Effector CD4-positive, alpha-beta T cell (primary cell): Measurements from ENCODE around the gene ZBTB20.
"Not testable (repeated sequence)": the region's sequence is repeated elsewhere in the genome, so short reads cannot be mapped to it uniquely, and the experiment has no call there.

Experiments used
- DNase-seq: peaks from one replicate; pipeline ENCODE4 v3.0.0-alpha.2; 2020
- total RNA-seq: gene quantifications from one replicate; lab custom pipeline; 2026; lab: John Stamatoyannopoulos, UW

The ZBTB20 gene
- total RNA-seq = 87.2 reads per million, percentile 80 among the genes with 10 or more reads in this experiment

- DNase-seq = peak; percentile 61
Observed at GRCh38 chr3:115146418-115147328, at the start of gene ZBTB20. Gene ZBTB20 (minus strand): TSS chr3:115147288.

GRCh38 chr3:115194476-115194875 is 47.4 kb upstream of the ZBTB20 start:
- DNase-seq = no peak

DNA sequence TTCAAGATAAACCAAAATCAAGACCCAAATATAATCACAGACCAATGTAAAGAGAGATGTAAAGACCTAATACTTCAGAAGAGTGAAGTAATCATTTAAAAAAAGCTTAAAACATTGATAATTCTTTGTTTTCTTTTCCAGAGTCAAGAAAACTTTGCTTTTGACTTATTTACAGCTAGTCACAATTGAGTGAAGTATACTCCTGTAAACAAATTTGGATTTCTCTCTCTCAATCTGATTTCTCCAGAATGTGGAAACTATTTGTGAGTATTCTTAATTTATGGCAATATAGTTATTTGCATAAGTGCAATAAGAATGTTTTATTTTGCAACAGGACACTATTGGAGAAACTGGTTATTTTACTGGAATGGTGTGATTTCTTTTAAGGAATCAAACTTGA is 43.7 kb upstream of the ZBTB20 start:
- DNase-seq = no peak

GRCh38 chr3:115187149-115187757 is 40.2 kb upstream of the ZBTB20 start:
- DNase-seq = no peak

GRCh38 chr3:115186351-115187148 is 39.5 kb upstream of the ZBTB20 start:
- no peak for DNase-seq

- DNase-seq = not testable (repeated sequence)
Observed at GRCh38 chr3:115184859-115185572, 37.9 kb upstream of the ZBTB20 start.

DNA sequence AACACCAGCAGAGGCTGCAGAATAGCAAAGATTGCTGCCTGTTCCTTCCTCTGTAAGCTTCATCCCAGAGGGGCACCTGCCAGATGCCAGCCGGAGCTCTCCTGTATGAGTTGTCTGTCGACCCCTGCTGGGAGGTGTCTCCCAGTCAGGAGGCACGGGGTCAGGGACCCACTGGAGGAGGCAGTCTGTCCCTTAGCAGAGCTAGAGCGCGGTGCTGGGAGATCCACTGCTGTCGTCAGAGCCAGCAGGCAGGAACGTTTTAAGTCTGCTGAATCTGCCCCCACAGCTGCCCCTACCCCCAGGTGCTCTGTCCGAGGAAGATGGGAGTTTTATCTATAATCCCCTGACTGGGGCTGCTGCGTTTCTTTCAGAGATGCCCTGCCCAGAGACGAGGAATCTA is 31.8 kb upstream of the ZBTB20 start:
- DNase-seq = not testable (repeated sequence)

DNA sequence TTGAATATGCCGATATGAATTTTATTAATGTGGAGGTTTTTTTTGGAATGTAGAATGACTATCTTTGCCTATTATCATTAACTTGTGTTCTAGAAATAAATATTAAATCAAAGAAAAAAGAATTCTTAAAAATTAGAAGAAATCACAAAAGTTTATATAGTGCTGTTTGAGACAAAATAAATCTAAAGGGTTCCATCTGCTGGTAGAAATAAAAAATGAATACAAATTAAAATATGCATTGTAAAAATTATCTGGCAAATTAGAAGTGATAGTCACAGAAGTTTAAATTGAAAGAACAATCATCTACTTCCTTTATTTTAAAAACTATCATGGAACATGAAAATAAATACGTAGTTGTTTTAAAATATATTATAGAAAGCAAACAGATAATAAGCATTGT is 22.7 kb upstream of the ZBTB20 start:
- DNase-seq = no peak

GRCh38 chr3:115165701-115166100 is 18.6 kb upstream of the ZBTB20 start:
- DNase-seq = no peak

DNA sequence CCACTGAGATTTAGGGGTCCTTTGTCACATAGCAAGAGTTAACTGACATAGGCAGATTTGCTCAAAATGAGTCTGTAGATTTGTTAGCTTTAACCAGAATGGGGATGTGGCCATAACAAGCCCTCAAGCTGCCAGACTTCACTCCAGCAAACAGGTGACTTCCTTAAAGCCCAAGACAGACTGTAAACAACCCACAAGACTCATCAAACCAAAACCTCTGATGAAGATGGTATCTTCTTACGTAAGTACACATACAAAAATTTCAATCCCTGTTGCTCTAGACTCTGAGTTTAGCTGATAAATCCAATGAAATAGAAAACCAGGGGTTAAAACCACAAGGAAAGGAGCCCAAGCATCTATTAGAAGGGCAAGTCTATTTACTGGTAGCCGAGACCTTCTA is 18.2 kb upstream of the ZBTB20 start:
- DNase-seq = peak; percentile 31

DNA sequence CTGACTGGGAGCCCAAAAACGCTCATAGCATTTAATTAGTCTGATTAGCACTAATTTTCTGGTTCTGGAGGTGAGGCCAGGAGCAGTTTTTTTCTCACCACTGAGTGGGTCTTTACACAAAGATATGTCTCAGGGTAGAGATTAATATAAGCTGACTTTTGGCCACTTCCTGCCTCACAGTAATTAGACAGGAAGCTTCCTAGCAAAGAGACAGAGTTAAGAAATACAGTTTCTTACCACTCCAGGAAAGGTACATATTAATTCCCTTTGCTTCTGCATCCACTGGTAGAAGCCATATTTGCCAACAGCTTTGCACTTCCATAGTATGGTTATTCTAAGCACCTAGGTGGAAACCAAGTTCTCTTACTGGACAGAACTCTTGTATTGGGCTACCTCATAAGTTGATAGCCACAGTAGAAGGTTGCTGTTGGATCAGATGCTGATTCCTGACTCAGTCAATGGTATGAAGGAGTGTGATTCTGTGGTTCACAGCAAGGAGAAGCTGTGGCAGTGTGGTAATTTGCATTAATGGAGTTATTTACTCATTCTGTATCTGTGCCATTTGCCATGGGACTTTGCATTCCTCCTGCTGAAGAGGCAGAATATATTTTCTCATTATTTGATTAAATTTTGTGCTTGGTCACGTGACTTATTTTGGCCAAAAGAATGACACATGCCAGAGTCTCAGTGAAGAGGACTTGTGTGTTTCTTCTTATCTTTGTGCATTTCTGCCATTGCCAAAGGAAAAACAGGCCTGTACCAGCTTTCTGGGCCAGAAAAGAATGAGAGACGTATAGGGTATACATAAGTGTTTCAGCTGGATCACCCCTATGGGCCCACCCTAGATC is 17.5 kb upstream of the ZBTB20 start:
- no peak for DNase-seq

DNA sequence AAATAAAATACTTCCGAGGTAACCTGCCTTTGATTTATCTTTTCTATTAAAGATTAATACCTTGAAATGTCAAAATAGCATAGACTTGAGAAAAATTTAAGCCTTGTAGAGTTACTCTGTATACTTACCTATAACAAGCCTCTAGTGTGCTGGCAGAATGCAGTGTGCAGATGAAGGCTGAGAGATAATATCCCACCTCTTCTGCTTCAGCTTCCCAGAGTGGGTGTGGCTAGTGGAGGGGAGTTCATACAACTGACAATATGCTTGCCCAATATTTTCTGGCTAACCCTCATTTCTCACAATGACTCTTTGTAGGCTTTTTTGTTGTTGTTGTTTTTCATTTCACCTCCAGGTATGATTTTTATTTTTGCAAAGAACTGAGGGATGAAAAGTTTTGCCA is 15.7 kb upstream of the ZBTB20 start:
- DNase-seq = no peak

- no peak for DNase-seq
Observed at GRCh38 chr3:115161866-115162265, 14.8 kb upstream of the ZBTB20 start.

- no peak for DNase-seq
Observed at GRCh38 chr3:115161168-115161834, 14.2 kb upstream of the ZBTB20 start.

GRCh38 chr3:115160295-115160694 is 13.2 kb upstream of the ZBTB20 start:
- no peak for DNase-seq

- no peak for DNase-seq
Observed at GRCh38 chr3:115156046-115156654, 9.1 kb upstream of the ZBTB20 start.

DNA sequence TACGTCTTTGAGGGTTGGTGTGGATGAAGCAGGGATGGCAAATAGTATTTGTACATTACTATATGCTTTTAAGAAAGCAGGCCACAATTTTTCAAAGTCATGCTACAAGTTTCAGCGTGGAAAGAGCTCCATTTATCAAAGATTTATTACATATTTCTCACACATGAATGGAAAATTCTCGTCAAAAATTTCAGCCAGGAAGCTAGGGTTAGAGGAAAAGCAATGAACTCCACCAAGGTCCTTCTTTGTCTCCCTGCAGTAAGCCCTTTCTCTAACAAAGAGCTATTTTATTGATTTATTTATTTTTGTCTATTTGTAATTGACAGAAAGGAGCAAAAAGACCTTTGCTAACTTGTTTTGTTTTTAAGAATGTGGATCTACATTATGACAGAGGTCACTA is 7.5 kb upstream of the ZBTB20 start:
- no peak for DNase-seq

DNA sequence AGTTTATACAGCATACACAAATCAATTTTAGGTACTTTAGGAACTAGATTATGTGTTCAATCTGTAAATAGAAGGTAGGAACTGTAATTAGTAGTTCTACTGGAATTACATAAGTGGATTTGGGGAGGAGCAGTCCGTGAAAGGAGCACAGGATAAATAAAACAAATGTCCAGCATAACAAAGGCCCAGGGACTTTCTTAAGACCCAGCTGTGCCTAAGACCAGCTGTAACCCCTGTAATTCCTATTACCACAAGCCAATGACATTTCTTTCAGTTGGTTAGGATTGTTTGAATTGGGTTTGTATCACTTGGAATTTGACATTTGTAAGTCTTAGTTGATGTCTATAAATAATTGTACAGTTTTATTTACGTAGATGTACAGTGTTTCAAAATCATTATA is 4.8 kb upstream of the ZBTB20 start:
- DNase-seq = no peak

DNA sequence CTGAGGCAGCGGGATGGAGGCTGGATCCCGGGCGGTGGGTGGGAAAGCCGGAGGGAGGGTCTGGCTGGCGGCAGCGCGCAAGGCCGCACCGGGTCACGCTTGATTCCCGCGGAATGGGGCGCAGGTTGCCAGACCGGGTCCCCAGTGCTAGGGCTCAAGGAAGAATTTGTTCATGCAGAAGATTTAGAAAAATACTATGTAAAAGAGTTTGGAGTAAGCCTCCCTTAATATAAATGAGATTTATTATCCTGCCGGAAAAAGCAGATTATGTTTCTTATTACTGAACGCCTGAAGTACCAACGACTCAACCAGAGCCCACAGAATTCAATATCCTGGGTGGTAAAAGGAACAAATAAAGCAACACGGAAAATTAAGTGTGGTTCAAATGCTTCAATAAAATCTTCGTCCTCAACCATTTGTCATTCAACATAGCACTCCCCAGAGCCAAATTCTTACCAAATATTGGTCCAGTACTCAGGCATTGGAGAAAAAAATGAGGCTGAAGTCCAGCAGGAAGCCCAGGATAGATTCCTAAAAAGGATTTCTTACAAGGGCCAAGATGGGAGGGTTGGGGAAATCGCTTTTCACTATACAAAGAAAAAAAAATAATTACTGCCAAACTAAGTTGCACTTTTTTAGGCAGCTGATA is 1.2 kb upstream of the ZBTB20 start:
- DNase-seq = no peak
